ENCODE results near the gene HMGB1. TPM values are rescaled to one million over a fixed set of nuclear protein-coding genes. Genes with fewer than 3 reads are reported as not detected.
A peak's percentile ranks its signal among the peaks of the same experiment; 100 is the strongest.

Gene HMGB1
- total and polyA plus RNA-seq, 8 donors, result 29.5 to 479 (median 339) TPM

DNA sequence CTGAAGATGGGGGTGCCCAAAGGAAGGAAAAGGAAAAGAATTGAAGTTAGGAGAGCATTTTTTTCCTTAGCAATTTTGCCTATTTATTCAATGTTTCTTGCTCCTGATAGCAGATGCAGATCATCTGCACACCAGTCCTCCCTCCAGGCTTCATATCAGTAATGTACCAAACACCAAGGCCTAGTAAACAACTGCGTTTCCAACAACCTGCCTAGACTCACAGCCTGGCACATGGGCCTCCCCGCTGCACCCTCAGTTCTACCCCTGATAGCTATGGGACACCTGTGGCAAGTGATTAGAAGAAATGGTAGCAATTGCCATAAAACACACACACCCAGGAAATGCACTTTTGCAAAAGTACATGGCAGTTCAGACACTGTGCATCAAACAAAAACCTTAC, 30.4 kb upstream of the HMGB1 start:
- no peak for DNase-seq
- Histone ChIP-seq H3K4me3 (no peak overlapping the region), H3K27ac (no peak overlapping the region), H3K27me3 (no peaks in the 10 kb centered on the region), H3K4me1 (peaks cover 0 to 4% (median 0%) of the 10 kb centered on the region in 4 donors), H3K36me3 (no peaks in the 10 kb centered on the region), H3K9me3 (no peaks in the 10 kb centered on the region)
- TF ChIP-seq, protein P1, sequence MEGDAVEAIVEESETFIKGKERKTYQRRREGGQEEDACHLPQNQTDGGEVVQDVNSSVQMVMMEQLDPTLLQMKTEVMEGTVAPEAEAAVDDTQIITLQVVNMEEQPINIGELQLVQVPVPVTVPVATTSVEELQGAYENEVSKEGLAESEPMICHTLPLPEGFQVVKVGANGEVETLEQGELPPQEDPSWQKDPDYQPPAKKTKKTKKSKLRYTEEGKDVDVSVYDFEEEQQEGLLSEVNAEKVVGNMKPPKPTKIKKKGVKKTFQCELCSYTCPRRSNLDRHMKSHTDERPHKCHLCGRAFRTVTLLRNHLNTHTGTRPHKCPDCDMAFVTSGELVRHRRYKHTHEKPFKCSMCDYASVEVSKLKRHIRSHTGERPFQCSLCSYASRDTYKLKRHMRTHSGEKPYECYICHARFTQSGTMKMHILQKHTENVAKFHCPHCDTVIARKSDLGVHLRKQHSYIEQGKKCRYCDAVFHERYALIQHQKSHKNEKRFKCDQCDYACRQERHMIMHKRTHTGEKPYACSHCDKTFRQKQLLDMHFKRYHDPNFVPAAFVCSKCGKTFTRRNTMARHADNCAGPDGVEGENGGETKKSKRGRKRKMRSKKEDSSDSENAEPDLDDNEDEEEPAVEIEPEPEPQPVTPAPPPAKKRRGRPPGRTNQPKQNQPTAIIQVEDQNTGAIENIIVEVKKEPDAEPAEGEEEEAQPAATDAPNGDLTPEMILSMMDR (IDR thresholded peaks at IDR 0.05), result no peak
- TF ChIP-seq EP300 (IDR thresholded peaks at IDR 0.05), result no peak
- no peak for TF ChIP-seq POLR2A (IDR thresholded peaks at IDR 0.05)
- TF ChIP-seq POLR2AphosphoS5 (IDR thresholded peaks at IDR 0.05), result no peak
- 43 to 69% (median 63%) methylated on average over 2 of the region's 2 CpGs for WGBS, 5 donors
- intact Hi-C loops (cut with DNase I; ENCODE audit: low total_unique reads), result no loop called here

DNA sequence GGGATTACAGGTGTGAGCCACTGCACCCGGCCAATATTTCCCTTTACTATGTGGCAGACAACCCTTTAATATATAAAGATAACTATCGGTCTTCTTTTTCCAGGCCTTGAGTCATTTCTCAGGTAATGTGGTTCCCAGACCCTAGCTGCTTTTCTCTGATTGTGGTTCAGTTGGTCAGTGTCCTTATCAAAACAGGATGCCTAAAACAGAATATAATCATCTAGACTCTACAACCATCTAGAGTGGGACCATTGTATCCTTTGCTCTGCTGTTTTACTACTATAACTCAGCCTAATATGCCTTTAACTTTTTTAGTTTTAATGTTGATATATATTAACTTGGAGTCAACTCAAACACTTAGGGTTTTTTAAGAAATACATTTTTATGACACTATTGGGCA, 30.0 kb upstream of the HMGB1 start:
- H3K4me1 ChIP-seq, result peaks cover 0 to 4% (median 0%) of the 10 kb centered on the region in 4 donors
- H3K27me3 ChIP-seq, result no peaks in the 10 kb centered on the region
- intact Hi-C loops (cut with DNase I; ENCODE audit: low total_unique reads), result no loop called here
- no peaks in the 10 kb centered on the region for H3K9me3 ChIP-seq
- DNase-seq, result no peak
- no peak for TF ChIP-seq POLR2AphosphoS5 (IDR thresholded peaks at IDR 0.05)
- TF ChIP-seq, protein P1 (IDR thresholded peaks at IDR 0.05), result no peak
- no peaks in the 10 kb centered on the region for H3K36me3 ChIP-seq
- H3K4me3 ChIP-seq, result no peak overlapping the region
- H3K27ac ChIP-seq, result no peak overlapping the region
- WGBS, 5 donors, result 37 to 95% (median 70%) methylated on average over 2 of the region's 2 CpGs

DNA sequence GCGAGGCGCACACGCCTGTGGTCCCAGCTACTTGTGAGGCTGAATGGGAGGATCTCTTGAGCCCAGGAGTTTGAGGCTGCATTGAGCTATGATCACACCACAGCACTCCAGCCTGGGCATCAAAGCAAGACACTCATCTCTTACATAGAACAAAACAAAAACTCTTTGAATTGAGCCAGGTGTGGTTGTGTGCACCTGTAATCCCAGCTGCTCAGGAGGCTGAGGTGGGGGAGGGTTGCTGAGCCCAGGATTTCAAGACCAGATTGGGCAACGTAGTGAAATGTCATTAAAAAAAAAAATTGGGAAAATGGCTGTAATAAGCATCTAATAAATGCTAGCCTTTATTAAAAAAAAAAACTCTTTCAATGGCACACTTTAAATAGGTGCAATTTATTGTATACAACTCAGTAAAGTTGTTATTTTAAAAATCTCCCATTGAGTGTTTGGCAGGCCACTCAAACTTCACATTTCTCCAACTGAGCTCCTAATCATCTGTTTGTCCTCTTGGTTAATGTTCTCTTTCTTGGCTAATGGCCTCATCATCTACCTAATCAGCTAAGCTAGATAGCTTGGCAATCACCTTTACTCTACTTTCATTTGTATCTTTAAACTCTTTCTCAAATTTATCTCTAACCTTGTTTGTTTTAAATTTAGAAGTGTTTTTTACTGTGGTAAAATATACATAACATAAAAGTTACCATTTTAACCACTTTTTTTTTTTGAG, 28.1 kb upstream of the HMGB1 start:
- peaks cover 0 to 4% (median 0%) of the 10 kb centered on the region in 4 donors for H3K4me1 ChIP-seq
- H3K27ac ChIP-seq, result no peak overlapping the region
- no peaks in the 10 kb centered on the region for H3K36me3 ChIP-seq
- H3K27me3 ChIP-seq, result no peaks in the 10 kb centered on the region
- no peaks in the 10 kb centered on the region for H3K9me3 ChIP-seq
- intact Hi-C loops (cut with DNase I; ENCODE audit: low total_unique reads), result no loop called here
- WGBS, 5 donors, result 77 to 83% (median 79%) methylated on average over 4 of the region's 4 CpGs
- no peak overlapping the region for H3K4me3 ChIP-seq
- no peak for TF ChIP-seq EP300 (IDR thresholded peaks at IDR 0.05)
- no peak for TF ChIP-seq POLR2AphosphoS5 (IDR thresholded peaks at IDR 0.05)
- TF ChIP-seq POLR2A (IDR thresholded peaks at IDR 0.05), result no peak
- TF ChIP-seq, protein P1 (IDR thresholded peaks at IDR 0.05), result no peak
- no peak for DNase-seq

DNA sequence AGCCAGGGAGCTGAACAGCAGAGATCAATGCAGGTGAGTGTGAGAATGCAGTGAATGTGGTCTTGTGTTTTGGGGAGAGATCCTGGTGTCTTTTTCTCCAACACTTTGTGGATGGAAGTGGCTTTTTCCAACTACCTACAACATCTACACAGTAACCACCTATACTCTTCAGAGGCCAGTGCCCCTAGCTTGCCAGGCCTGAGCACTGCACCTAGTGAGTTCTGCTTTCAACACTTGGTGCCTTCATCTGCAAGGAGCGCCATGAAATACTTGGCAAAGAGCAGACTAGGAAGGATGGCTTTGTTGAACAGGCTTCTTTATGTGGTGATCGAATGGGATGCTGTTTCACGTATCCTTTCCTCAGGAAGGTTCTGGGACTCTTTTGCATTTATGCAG, 21.3 kb upstream of the HMGB1 start:
- Histone ChIP-seq H3K27ac (peak overlapping the region in 2 of 5 donors; percentile 54 to 60), H3K4me3 (no peak overlapping the region), H3K36me3 (no peaks in the 10 kb centered on the region), H3K4me1 (peaks cover 0 to 12% (median 3%) of the 10 kb centered on the region in 4 donors), H3K9me3 (no peaks in the 10 kb centered on the region), H3K27me3 (no peaks in the 10 kb centered on the region)
- no peak for DNase-seq
- TF ChIP-seq POLR2A (IDR thresholded peaks at IDR 0.05) (no peak), EP300 (IDR thresholded peaks at IDR 0.05) (no peak), POLR2AphosphoS5 (IDR thresholded peaks at IDR 0.05) (no peak)
- TF ChIP-seq, protein P1 (IDR thresholded peaks at IDR 0.05), result no peak
- WGBS, 5 donors, result 90 to 96% (median 93%) methylated on average over 3 of the region's 3 CpGs
- intact Hi-C loops (cut with DNase I; ENCODE audit: low total_unique reads), result no loop called here

Data from stomach (tissue), 9 donors.